SU-DHL-6 (cell line): ENCODE data around the gene ADIRF.

Source experiments
- CTCF ChIP-seq: fragments of 200-600 bp; sonication (generic); IDR thresholded peaks from one replicate; pipeline ENCODE4 v1.5.1; 2017; ENCODE audit warnings: antibody characterized with exemption, mild to moderate bottlenecking, low read length, moderate library complexity; ENCODE audit not compliant: insufficient read depth, poor library complexity, severe bottlenecking
- EZH2phosphoT487 ChIP-seq: fragments of 200-600 bp; sonication (generic), shearing (Covaris generic); conservative IDR thresholded peaks from 2 replicates; pipeline ENCODE4 v1.6.1; 2018; ENCODE audit warnings: mild to moderate bottlenecking, antibody characterized with exemption, low read length, moderate library complexity, mixed read lengths

GRCh38 chr10:86931872-86932271, 36.4 kb upstream of the ADIRF start:
- TF ChIP-seq CTCF (no peak), EZH2phosphoT487 (no peak)
